Suprapubic skin (tissue), 4 donors: ENCODE results near the gene VSIR.

Experiments used
- CTCF ChIP-seq, 2 donors: fragments of 200-600 bp in 1 of 2; fragments of 450-650 bp in 1 of 2; sonication (generic) in 1 of 2; IDR thresholded peaks; one replicate each; pipeline ENCODE4 v1.5.1; 2016 to 2019; ENCODE audit warnings: antibody characterized with exemption in 2 of 2, mild to moderate bottlenecking in 1 of 2, moderate library complexity in 1 of 2
- EP300 ChIP-seq: sonication (generic); formaldehyde crosslinking; IDR thresholded peaks from one replicate; pipeline ENCODE4 v1.6.1; 2017; ENCODE audit warnings: antibody characterized with exemption
- POLR2A ChIP-seq, 2 donors: fragments of 450-650 bp; IDR thresholded peaks; one replicate each; pipeline ENCODE4 v1.6.1; 2017; ENCODE audit warnings: antibody characterized with exemption in 2 of 2, mild to moderate bottlenecking in 2 of 2, moderate library complexity in 2 of 2
- POLR2AphosphoS5 ChIP-seq, 3 donors: sonication (generic); formaldehyde crosslinking; IDR thresholded peaks; one replicate each; pipeline ENCODE4 v1.6.1; 2017; ENCODE audit warnings: antibody characterized with exemption in 3 of 3

- TF ChIP-seq CTCF (IDR thresholded peaks at IDR 0.05) = no peak
- no peak for TF ChIP-seq POLR2AphosphoS5 (IDR thresholded peaks at IDR 0.05)
- TF ChIP-seq POLR2A (IDR thresholded peaks at IDR 0.05) = no peak
- TF ChIP-seq EP300 = no peak
Measured at GRCh38 chr10:71753091-71753959, 20.0 kb downstream of the VSIR start.
